Measurements from ENCODE around the gene GRAP2.

Gene GRAP2

GRCh38 chr22:40009951-40010671 lies 109.2 kb downstream of the GRAP2 start:
- no peak for TF ChIP-seq CTCF (IDR thresholded peaks at IDR 0.05; ENCODE audit: low read depth, low read length)
- TF ChIP-seq MYC (IDR thresholded peaks at IDR 0.05; ENCODE audit: low read depth, low read length): no peak
- no peak for TF ChIP-seq POLR2A (IDR thresholded peaks at IDR 0.05; ENCODE audit: extremely low read depth, insufficient read length)
- no peak overlapping the region for H3K4me3 ChIP-seq (ENCODE audit: low read depth, low read length)
- DNase-seq (ENCODE audit: low read depth): no peak

GRCh38 chr22:40010746-40011145 lies 109.9 kb downstream of the GRAP2 start:
- DNase-seq (ENCODE audit: low read depth): no peak
- H3K4me3 ChIP-seq (ENCODE audit: low read depth, low read length): no peak overlapping the region
- TF ChIP-seq MAX (IDR thresholded peaks at IDR 0.05; ENCODE audit: low read depth, low read length) (no peak), CTCF (IDR thresholded peaks at IDR 0.05; ENCODE audit: low read depth, low read length) (no peak), POLR2A (IDR thresholded peaks at IDR 0.05; ENCODE audit: extremely low read depth, insufficient read length) (no peak), MYC (IDR thresholded peaks at IDR 0.05; ENCODE audit: low read depth, low read length) (no peak)

GRCh38 chr22:40014667-40015248 lies 113.9 kb downstream of the GRAP2 start:
- no peak overlapping the region for H3K4me3 ChIP-seq (ENCODE audit: low read depth, low read length)
- TF ChIP-seq CTCF (IDR thresholded peaks at IDR 0.05; ENCODE audit: low read depth, low read length): no peak
- TF ChIP-seq MYC (IDR thresholded peaks at IDR 0.05; ENCODE audit: low read depth, low read length): no peak
- TF ChIP-seq POLR2A (IDR thresholded peaks at IDR 0.05; ENCODE audit: extremely low read depth, insufficient read length): no peak
- no peak for DNase-seq (ENCODE audit: low read depth)

DNA sequence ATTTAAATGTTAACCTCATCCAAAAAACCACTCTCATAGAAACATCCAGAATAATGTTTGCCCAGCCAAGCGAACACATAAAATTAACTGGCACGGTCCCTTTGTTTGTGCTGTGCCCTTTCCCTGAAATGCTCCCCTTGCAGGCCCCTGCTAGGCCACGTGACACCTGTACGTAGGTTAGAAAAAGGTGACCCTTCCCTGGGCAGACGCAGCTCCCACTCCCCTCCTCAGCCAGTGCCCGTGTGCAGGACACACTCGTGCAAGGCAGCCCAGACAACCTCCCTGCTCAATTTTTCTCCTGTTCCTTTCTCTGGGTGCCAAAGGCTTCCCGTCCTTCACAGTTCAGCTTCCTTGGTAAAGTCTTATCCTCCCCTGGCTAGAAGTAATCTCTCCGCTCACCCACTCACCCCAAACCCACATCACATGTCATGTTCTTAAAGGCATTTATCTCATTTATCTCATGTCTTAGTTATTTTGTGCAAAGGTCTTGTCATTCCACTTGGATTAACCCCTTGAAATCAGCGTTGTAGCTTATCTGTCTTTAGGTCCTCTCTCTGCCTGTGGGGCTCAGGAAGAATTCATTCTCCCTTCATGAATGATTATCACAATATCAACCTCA lies 114.6 kb downstream of the GRAP2 start:
- DNase-seq (ENCODE audit: low read depth): no peak
- TF ChIP-seq MYC (IDR thresholded peaks at IDR 0.05; ENCODE audit: low read depth, low read length) (no peak), CTCF (IDR thresholded peaks at IDR 0.05; ENCODE audit: low read depth, low read length) (no peak)
- H3K4me3 ChIP-seq (ENCODE audit: low read depth, low read length): no peak overlapping the region

- no peak overlapping the region for H3K4me3 ChIP-seq (ENCODE audit: low read depth, low read length)
- TF ChIP-seq POLR2A (IDR thresholded peaks at IDR 0.05; ENCODE audit: extremely low read depth, insufficient read length) (no peak), MAX (IDR thresholded peaks at IDR 0.05; ENCODE audit: low read depth, low read length) (no peak)
- DNase-seq (ENCODE audit: low read depth): no peak
Measured at GRCh38 chr22:40018051-40018450, 117.2 kb downstream of the GRAP2 start.

DNA sequence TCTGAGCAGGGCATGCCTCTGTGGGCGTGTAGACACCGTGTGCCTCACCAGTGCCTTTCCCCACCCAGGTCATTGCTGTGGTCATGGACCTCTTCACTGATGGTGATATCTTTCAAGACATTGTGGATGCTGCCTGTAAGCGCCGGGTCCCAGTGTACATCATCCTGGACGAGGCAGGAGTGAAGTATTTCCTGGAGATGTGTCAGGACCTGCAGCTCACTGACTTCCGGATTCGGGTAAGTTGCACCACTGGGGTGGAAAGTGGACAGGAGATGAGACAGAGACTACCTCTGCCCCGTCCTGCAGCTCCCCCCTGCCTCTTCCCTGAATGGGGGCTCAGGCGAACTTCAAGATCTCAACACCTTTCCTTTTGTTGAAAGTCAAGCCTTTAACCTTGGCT lies 118.2 kb downstream of the GRAP2 start:
- no peak overlapping the region for H3K4me3 ChIP-seq (ENCODE audit: low read depth, low read length)
- no peak for DNase-seq (ENCODE audit: low read depth)
- TF ChIP-seq MYC (IDR thresholded peaks at IDR 0.05; ENCODE audit: low read depth, low read length) (no peak), CTCF (IDR thresholded peaks at IDR 0.05; ENCODE audit: low read depth, low read length) (no peak), MAX (IDR thresholded peaks at IDR 0.05; ENCODE audit: low read depth, low read length) (no peak), POLR2A (IDR thresholded peaks at IDR 0.05; ENCODE audit: extremely low read depth, insufficient read length) (no peak)
